ENCODE measurements around the gene NAGLU.

Gene NAGLU

GRCh38 chr17:42531455-42532354, 4.3 kb upstream of the NAGLU start:
- Histone ChIP-seq H3K79me2 (ENCODE audit: insufficient read depth, low read length) (no peaks in the 10 kb centered on the region), H2AFZ (ENCODE audit: low read depth, low read length, severe bottlenecking) (peak overlapping the region; percentile 92), H3K27me3 (ENCODE audit: low read length) (no peaks in the 10 kb centered on the region), H3K27ac (ENCODE audit: low read depth, low read length) (peak overlapping the region; percentile 82), H3K9ac (ENCODE audit: low read length) (peak overlapping the region; percentile 58), H3K4me2 (ENCODE audit: low read depth, low read length, poor library complexity, severe bottlenecking) (peak overlapping the region; percentile 86), H3K9me2 (replicated peaks; ENCODE audit: insufficient read depth, low read length) (no peaks in the 10 kb centered on the region), H3K9me3 (ENCODE audit: insufficient read depth, low read length) (no peaks in the 10 kb centered on the region), H3K36me3 (ENCODE audit: low read length) (no peaks in the 10 kb centered on the region), H3K4me3 (ENCODE audit: insufficient read depth, low read length, poor library complexity, severe bottlenecking) (peak overlapping the region; percentile 63), H3F3A (ENCODE audit: insufficient read depth) (peaks cover 37% of the 10 kb centered on the region), H4K20me1 (ENCODE audit: low read depth, low read length) (no peaks in the 10 kb centered on the region)
- no peak for TF ChIP-seq EZH2phosphoT487 (conservative IDR thresholded peaks at IDR 0.05; ENCODE audit: low read length)
- TF ChIP-seq CTCF (IDR thresholded peaks at IDR 0.05; ENCODE audit: insufficient read depth, low read length, poor library complexity, severe bottlenecking): no peak

DNA sequence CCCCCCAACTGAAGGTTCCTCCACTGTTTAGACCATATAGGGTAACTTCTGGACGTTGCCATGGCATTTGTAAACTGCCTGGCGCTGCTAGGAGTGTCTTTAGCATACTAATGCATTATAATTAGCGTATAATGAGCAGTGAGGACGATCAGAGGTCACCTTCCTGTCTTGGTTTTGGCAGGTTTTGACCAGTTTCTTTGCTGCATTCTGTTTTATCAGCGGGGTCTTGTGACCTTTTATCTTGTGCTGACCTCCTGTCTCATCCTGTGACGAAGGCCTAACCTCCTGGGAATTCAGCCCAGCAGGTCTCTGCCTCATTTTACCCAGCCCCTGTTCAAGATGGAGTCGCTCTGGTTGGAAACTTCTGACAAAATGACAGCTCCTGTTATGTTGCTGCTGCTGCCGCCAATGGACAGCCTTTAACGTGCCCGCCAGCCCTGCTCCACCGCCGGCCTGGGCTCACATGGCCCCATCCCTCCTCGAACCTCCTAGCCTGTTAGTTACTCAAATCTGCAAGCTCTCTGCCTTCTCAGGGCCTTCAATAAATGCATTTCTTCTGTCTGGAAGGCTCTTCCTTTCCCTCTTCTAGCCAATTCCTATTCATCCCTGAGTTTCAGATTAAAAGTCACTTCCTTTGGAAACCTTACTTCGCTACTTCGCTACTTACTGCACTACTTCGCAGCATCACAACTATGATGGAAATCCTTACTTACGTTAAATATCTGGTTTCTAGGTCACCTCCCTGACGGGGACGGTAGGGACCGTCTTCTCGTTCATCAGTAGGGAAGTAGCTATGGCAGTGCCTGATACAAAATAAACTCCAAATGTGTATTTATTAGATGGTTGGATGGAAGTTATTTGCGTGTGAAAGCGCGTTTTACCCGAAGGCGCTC, 640 bp upstream of the NAGLU start:
- Histone ChIP-seq H3K27ac (ENCODE audit: low read depth, low read length) (peak overlapping the region; percentile 64), H3K4me3 (ENCODE audit: insufficient read depth, low read length, poor library complexity, severe bottlenecking) (peak overlapping the region; percentile 72), H3K4me2 (ENCODE audit: low read depth, low read length, poor library complexity, severe bottlenecking) (peak overlapping the region; percentile 98), H3K36me3 (ENCODE audit: low read length) (no peaks in the 10 kb centered on the region), H3F3A (ENCODE audit: insufficient read depth) (peaks cover 32% of the 10 kb centered on the region), H3K9ac (ENCODE audit: low read length) (peak overlapping the region; percentile 73), H3K79me2 (ENCODE audit: insufficient read depth, low read length) (peaks cover 7% of the 10 kb centered on the region; the same call in 1 of the 2 replicates), H2AFZ (ENCODE audit: low read depth, low read length, severe bottlenecking) (peak overlapping the region; percentile 58), H4K20me1 (ENCODE audit: low read depth, low read length) (no peaks in the 10 kb centered on the region), H3K9me2 (replicated peaks; ENCODE audit: insufficient read depth, low read length) (no peaks in the 10 kb centered on the region), H3K27me3 (ENCODE audit: low read length) (no peaks in the 10 kb centered on the region), H3K9me3 (ENCODE audit: insufficient read depth, low read length) (no peaks in the 10 kb centered on the region)
- no peak for TF ChIP-seq EZH2phosphoT487 (conservative IDR thresholded peaks at IDR 0.05; ENCODE audit: low read length)
- no peak for TF ChIP-seq CTCF (IDR thresholded peaks at IDR 0.05; ENCODE audit: insufficient read depth, low read length, poor library complexity, severe bottlenecking)

- H2AFZ ChIP-seq (ENCODE audit: low read depth, low read length, severe bottlenecking): no peak overlapping the region
- no peaks in the 10 kb centered on the region for H3K36me3 ChIP-seq (ENCODE audit: low read length)
- TF ChIP-seq CTCF (IDR thresholded peaks at IDR 0.05; ENCODE audit: insufficient read depth, low read length, poor library complexity, severe bottlenecking) (no peak), EZH2phosphoT487 (conservative IDR thresholded peaks at IDR 0.05; ENCODE audit: low read length) (no peak)
- H3K9me2 ChIP-seq (replicated peaks; ENCODE audit: insufficient read depth, low read length): no peaks in the 10 kb centered on the region
- no peaks in the 10 kb centered on the region for H3K9me3 ChIP-seq (ENCODE audit: insufficient read depth, low read length)
- H3K9ac ChIP-seq (ENCODE audit: low read length): peak overlapping the region; percentile 73
- peaks cover 20% of the 10 kb centered on the region for H3F3A ChIP-seq (ENCODE audit: insufficient read depth)
- H4K20me1 ChIP-seq (ENCODE audit: low read depth, low read length): no peaks in the 10 kb centered on the region
- peak overlapping the region; percentile 72 for H3K4me3 ChIP-seq (ENCODE audit: insufficient read depth, low read length, poor library complexity, severe bottlenecking)
- peak overlapping the region; percentile 98 for H3K4me2 ChIP-seq (ENCODE audit: low read depth, low read length, poor library complexity, severe bottlenecking)
- no peaks in the 10 kb centered on the region for H3K27me3 ChIP-seq (ENCODE audit: low read length)
- H3K27ac ChIP-seq (ENCODE audit: low read depth, low read length): peak overlapping the region; percentile 64
- peaks cover 7% of the 10 kb centered on the region; the same call in 1 of the 2 replicates for H3K79me2 ChIP-seq (ENCODE audit: insufficient read depth, low read length)
These were observed 523 bp downstream of the NAGLU start for GRCh38 chr17:42536372-42537155.

Measured in SU-DHL-6 (cell line).